Measurements from ENCODE around the gene SENP5. TPM values are rescaled to one million over a fixed set of nuclear protein-coding genes. Genes with fewer than 3 reads are reported as not detected.
"Not testable (repeated sequence)": the region's sequence is repeated elsewhere in the genome, so short reads cannot be mapped to it uniquely, and the experiment has no call there.

The SENP5 gene, protein sequence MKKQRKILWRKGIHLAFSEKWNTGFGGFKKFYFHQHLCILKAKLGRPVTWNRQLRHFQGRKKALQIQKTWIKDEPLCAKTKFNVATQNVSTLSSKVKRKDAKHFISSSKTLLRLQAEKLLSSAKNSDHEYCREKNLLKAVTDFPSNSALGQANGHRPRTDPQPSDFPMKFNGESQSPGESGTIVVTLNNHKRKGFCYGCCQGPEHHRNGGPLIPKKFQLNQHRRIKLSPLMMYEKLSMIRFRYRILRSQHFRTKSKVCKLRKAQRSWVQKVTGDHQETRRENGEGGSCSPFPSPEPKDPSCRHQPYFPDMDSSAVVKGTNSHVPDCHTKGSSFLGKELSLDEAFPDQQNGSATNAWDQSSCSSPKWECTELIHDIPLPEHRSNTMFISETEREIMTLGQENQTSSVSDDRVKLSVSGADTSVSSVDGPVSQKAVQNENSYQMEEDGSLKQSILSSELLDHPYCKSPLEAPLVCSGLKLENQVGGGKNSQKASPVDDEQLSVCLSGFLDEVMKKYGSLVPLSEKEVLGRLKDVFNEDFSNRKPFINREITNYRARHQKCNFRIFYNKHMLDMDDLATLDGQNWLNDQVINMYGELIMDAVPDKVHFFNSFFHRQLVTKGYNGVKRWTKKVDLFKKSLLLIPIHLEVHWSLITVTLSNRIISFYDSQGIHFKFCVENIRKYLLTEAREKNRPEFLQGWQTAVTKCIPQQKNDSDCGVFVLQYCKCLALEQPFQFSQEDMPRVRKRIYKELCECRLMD
- 10 to 100 TPM; 40.3 to 50.9 (median 40.5) TPM for total RNA-seq

DNA sequence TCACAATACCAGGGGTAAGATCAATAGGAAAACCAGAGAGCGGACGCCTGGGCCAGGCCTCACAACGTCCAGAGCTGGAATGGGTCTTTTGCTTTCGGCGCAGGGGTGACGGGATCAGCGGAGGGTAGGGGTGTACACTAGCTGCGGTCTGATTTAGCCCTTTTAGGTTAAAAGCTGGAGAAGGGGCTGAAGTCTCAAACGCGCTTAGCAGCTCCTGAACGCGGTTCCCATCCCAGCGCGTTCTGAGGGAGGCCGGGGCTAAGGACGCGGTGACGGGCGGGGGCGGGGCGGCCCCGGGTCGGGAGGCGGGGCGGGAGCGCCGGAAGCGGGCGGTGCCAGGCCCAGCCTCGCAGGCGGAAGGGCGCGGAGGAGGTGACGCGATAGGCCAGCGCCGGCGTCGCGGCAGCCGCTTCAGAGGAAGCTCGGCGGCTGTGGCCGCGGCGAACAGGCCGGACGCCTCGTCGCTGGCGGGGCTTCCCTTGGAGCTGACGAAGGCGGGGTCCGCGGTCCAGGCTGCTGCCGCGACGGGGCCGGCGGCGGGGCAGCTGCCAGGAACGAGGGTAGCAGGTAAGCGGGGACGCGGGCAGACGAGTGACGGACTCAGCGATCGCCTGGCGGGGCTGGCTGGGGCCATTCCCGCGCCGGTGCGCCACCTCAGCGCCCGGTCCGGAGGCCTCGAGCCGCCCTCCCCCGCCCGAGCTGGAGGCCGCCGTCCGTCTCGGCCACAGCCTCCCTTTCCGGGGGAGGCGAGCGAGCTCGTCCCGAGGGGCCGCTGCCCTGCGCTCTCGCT, at the start of gene SENP5:
Gene SENP5 (plus strand): TSS at position 414 of the 790 bp plus-strand sequence. CDS start 17,262 bp downstream, outside the sequence.
- Histone ChIP-seq H3K4me3 (peak within 1 kb of the TSS; percentile 77 to 99 (median 88)), H3K27me3 (no peaks in the 10 kb centered on the region), H3K27ac (peak within 1 kb of the TSS; percentile 94 to 95), H3K9me3 (no peaks in the 10 kb centered on the region), H3K36me3 (no peaks in the 10 kb centered on the region), H3K4me1 (peaks cover 0 to 3% of the 10 kb centered on the region in 2 donors)
- TF ChIP-seq POLR2AphosphoS5 (IDR thresholded peaks at IDR 0.05) (peak; percentile 89 to 97 (median 92)), POLR2A (IDR thresholded peaks at IDR 0.05) (peak; percentile 68)
- TF ChIP-seq, protein P1, sequence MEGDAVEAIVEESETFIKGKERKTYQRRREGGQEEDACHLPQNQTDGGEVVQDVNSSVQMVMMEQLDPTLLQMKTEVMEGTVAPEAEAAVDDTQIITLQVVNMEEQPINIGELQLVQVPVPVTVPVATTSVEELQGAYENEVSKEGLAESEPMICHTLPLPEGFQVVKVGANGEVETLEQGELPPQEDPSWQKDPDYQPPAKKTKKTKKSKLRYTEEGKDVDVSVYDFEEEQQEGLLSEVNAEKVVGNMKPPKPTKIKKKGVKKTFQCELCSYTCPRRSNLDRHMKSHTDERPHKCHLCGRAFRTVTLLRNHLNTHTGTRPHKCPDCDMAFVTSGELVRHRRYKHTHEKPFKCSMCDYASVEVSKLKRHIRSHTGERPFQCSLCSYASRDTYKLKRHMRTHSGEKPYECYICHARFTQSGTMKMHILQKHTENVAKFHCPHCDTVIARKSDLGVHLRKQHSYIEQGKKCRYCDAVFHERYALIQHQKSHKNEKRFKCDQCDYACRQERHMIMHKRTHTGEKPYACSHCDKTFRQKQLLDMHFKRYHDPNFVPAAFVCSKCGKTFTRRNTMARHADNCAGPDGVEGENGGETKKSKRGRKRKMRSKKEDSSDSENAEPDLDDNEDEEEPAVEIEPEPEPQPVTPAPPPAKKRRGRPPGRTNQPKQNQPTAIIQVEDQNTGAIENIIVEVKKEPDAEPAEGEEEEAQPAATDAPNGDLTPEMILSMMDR (IDR thresholded peaks at IDR 0.05): no peak
- intact Hi-C loops (cut with DNase I; ENCODE audit: low total_unique reads): no loop called here
- peak; percentile 80 to 87 for DNase-seq (ENCODE audit: low spot score in 2 of 2)

DNA sequence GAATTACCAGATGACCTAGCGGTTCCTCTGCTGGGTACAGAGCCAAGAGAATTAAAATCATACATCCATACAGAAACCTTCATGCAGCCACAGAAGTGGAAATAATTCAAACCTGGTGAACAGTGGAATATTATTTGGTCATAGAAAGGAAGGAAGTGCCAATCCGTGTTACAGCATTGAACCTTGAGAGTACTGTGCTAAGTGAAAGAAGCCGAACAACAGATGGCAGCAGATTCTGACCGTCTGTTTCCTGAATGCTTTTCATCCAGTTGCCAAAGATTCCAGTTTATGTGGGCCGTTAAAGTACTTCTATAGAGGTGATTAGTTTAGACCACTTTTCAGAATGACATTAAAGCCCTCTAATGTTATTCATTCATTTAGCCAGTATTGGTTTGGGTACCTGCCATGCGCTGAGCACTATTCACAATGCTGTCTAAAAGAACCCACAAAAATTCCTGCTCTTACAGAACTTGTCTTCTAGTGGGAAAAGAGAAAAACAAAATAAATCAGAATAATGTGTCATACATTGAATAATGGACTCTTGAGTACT, 45.8 kb upstream of the SENP5 start:
- Histone ChIP-seq H3K27me3 (no peaks in the 10 kb centered on the region), H3K9me3 (no peaks in the 10 kb centered on the region), H3K4me1 (no peaks in the 10 kb centered on the region), H3K27ac (no peak overlapping the region), H3K4me3 (no peak overlapping the region), H3K36me3 (no peaks in the 10 kb centered on the region)
- TF ChIP-seq, protein P1 (IDR thresholded peaks at IDR 0.05): no peak
- TF ChIP-seq POLR2AphosphoS5 (IDR thresholded peaks at IDR 0.05) (no peak), POLR2A (IDR thresholded peaks at IDR 0.05) (no peak)
- intact Hi-C loops (cut with DNase I; ENCODE audit: low total_unique reads): no loop called here
- DNase-seq (ENCODE audit: low spot score in 2 of 2): no peak

DNA sequence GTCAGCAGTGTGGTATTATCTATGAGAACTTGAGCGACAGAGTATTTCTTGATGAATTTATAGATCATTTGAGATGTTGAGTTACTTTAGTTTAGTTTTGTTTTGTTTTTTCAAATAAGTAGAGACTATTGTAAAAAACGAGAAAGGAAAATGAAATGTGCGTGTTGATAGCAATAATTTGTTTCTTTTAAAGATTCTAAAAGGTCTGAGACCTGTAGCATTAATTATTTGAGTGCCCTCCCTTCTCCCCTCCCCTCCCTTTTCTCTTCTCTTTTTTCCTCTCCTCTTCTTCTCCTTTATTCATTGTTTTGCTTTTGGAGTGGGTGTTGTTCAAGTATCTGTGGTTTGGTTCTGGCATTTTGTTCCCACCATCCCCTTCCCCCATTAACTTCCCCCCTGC, 38.1 kb upstream of the SENP5 start:
- H3K27me3 ChIP-seq; H3K4me3 ChIP-seq; H3K4me1 ChIP-seq; H3K27ac ChIP-seq; H3K9me3 ChIP-seq; H3K36me3 ChIP-seq; DNase-seq (ENCODE audit: low spot score in 2 of 2); intact Hi-C loops (cut with DNase I; ENCODE audit: low total_unique reads): not testable (repeated sequence)

DNA sequence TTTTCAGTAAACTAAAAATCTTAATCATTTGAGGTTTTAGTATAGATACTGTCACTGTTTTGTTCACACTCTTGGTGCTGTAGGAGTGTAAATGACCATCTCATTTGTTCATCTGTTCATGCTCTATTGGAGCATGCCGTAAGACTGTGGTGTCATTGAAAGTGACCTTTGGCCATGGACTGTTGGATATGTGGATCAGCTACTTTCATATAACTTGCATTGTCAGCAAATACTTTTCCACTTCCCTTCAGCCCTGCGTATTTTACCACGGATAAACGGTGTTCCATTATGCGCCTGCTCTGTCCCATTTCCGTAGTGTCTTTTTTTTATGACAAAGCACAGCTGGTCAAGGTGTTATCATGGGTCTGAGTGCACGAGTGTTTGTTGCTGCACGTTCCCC, 32.6 kb upstream of the SENP5 start:
- Histone ChIP-seq H3K9me3 (no peaks in the 10 kb centered on the region), H3K27ac (no peak overlapping the region), H3K4me3 (no peak overlapping the region), H3K36me3 (no peaks in the 10 kb centered on the region), H3K27me3 (no peaks in the 10 kb centered on the region), H3K4me1 (no peaks in the 10 kb centered on the region)
- intact Hi-C loops (cut with DNase I; ENCODE audit: low total_unique reads): no loop called here
- no peak for DNase-seq (ENCODE audit: low spot score in 2 of 2)
- TF ChIP-seq, protein P1 (IDR thresholded peaks at IDR 0.05): no peak
- TF ChIP-seq POLR2AphosphoS5 (IDR thresholded peaks at IDR 0.05) (no peak), POLR2A (IDR thresholded peaks at IDR 0.05) (no peak)

DNA sequence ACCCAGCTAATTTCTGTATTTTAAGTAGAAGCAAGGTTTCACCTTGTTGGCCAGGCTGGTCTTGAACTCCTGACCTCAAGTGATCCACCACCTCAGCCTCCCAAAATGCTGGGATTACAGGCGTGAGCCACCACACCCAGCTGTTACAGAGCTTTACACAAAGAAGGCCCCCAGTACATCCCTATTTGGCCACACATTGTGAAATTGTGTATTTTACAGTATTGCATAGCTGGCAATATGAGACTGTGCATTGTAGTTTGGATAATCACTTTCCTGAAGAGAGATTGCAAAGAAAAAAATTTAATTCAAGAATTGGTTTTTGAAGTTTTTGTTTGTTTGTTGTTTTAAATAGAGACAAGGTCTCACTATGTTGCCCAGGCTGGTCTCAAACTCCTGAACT, 31.1 kb upstream of the SENP5 start:
- H3K27me3 ChIP-seq; H3K9me3 ChIP-seq; H3K36me3 ChIP-seq; intact Hi-C loops (cut with DNase I; ENCODE audit: low total_unique reads); DNase-seq (ENCODE audit: low spot score in 2 of 2); H3K4me3 ChIP-seq; H3K27ac ChIP-seq; H3K4me1 ChIP-seq: not testable (repeated sequence)

Data from breast epithelium (tissue), 4 donors.